HG03103 (cell line): Measurements from ENCODE around the gene CRYBG1.
A peak's percentile ranks its signal among the peaks of the same experiment; 100 is the strongest.

Experiments
- ATAC-seq: cut with Tn5 transposase; IDR thresholded peaks from one replicate; pipeline ENCODE4 v1.9.1; 2021; ENCODE audit warnings: low read depth; ENCODE audit not compliant: unreplicated experiment

The CRYBG1 gene

GRCh38 chr6:106519460-106520394, 159.2 kb downstream of the CRYBG1 start:
- peak; percentile 46 for ATAC-seq

- ATAC-seq: peak; percentile 55
Observed at GRCh38 chr6:106520711-106521401, 160.3 kb downstream of the CRYBG1 start.

- ATAC-seq: no peak
Observed at GRCh38 chr6:106522562-106523250, 162.2 kb downstream of the CRYBG1 start.

- ATAC-seq: peak; percentile 46
Observed at GRCh38 chr6:106525107-106525881, 164.8 kb downstream of the CRYBG1 start.

GRCh38 chr6:106525882-106526275, 165.4 kb downstream of the CRYBG1 start:
- no peak for ATAC-seq

GRCh38 chr6:106527117-106527516, 166.6 kb downstream of the CRYBG1 start:
- no peak for ATAC-seq

- ATAC-seq: no peak
Observed at GRCh38 chr6:106527979-106528378, 167.5 kb downstream of the CRYBG1 start.

GRCh38 chr6:106528521-106528920, 168.0 kb downstream of the CRYBG1 start:
- ATAC-seq: no peak

GRCh38 chr6:106529438-106529837, 168.9 kb downstream of the CRYBG1 start:
- ATAC-seq: no peak

GRCh38 chr6:106530026-106530425, 169.5 kb downstream of the CRYBG1 start:
- no peak for ATAC-seq

- ATAC-seq: no peak
Observed at GRCh38 chr6:106530502-106530901, 170.0 kb downstream of the CRYBG1 start.

- ATAC-seq: no peak
Observed at GRCh38 chr6:106533054-106533453, 172.5 kb downstream of the CRYBG1 start.

GRCh38 chr6:106534004-106534403, 173.5 kb downstream of the CRYBG1 start:
- ATAC-seq: no peak

- no peak for ATAC-seq
Observed at GRCh38 chr6:106534564-106534982, 174.1 kb downstream of the CRYBG1 start.

- ATAC-seq: no peak
Observed at GRCh38 chr6:106535012-106535411, 174.5 kb downstream of the CRYBG1 start.

- ATAC-seq: no peak
Observed at GRCh38 chr6:106536357-106536756, 175.8 kb downstream of the CRYBG1 start.

- no peak for ATAC-seq
Observed at GRCh38 chr6:106536851-106537250, 176.3 kb downstream of the CRYBG1 start.

- ATAC-seq: no peak
Observed at GRCh38 chr6:106537662-106538061, 177.1 kb downstream of the CRYBG1 start.

GRCh38 chr6:106538145-106538544, 177.6 kb downstream of the CRYBG1 start:
- no peak for ATAC-seq

GRCh38 chr6:106539936-106540335, 179.4 kb downstream of the CRYBG1 start:
- ATAC-seq: no peak
